Activated CD8-positive, alpha-beta memory T cell treated with anti-CD3 and anti-CD28 coated beads for 1 hour (primary cell): ENCODE results near the gene TAF11L12.
"Not testable (repeated sequence)": the region's sequence is repeated elsewhere in the genome, so short reads cannot be mapped to it uniquely, and the experiment has no call there.

Source experiments
- DNase-seq, 2 donors: peaks; one replicate each; pipeline ENCODE4 v3.0.0-alpha.2; 2020; ENCODE audit warnings: low read depth in 1 of 2; ENCODE audit errors: extremely low read depth in 1 of 2

The TAF11L12 gene

DNA sequence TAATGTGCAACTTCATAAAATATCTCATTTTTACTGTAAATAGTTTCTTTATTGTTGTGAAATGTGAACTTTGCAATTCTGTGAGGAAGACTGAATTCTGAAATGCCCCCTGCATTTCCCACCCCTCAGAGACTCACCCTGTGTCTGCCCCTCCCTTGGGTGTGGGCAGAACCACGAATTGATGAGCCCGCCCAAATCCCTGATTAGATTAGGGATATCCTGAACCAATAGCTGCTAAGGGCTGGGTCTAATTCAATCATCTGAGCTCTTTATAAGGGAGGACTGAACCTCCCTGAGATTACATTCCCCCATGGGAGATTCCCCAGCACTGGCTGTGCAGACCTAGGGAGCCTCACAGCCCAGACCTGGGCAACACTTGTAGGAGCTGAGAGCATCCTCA, at the start of gene TAF11L12:
Gene TAF11L12 (plus strand): TSS at position 301 of the 400 bp plus-strand sequence.
- DNase-seq = not testable (repeated sequence)

DNA sequence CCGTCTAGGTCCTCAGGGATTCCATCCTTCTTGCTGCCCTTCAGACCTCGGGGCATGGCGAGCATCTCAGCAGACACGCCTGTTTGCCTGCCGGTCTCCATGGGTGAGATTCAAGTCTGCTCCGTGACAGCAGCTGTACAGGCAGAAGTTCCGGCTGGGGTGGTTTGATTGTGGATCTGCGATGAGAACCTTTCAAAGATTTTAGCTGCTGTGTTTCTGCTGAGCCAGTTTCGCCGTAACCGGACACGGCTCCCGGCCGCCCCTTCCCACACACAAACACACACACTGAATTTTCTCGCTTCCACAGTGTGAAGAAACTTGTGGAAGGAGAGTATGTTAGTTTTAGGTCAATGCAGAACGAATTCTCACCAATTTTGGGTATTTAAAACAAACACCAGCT, 24.5 kb upstream of the TAF11L12 start, which contains the start of gene TAF11L7:
Gene TAF11L7 (minus strand): TSS at position 101 of the 400 bp plus-strand sequence.
- DNase-seq = not testable (repeated sequence)

DNA sequence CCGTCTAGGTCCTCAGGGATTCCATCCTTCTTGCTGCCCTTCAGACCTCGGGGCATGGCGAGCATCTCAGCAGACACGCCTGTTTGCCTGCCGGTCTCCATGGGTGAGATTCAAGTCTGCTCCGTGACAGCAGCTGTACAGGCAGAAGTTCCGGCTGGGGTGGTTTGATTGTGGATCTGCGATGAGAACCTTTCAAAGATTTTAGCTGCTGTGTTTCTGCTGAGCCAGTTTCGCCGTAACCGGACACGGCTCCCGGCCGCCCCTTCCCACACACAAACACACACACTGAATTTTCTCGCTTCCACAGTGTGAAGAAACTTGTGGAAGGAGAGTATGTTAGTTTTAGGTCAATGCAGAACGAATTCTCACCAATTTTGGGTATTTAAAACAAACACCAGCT, 19.3 kb upstream of the TAF11L12 start, which contains the start of gene TAF11L8:
Gene TAF11L8 (minus strand): TSS at position 101 of the 400 bp plus-strand sequence.
- DNase-seq = not testable (repeated sequence)

DNA sequence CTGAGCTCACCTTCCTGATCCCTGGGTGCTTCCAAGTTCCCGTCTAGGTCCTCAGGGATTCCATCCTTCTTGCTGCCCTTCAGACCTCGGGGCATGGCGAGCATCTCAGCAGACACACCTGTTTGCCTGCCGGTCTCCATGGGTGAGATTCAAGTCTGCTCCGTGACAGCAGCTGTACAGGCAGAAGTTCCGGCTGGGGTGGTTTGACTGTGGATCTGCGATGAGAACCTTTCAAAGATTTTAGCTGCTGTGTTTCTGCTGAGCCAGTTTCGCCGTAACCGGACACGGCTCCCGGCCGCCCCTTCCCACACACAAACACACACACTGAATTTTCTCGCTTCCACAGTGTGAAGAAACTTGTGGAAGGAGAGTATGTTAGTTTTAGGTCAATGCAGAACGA, 15.9 kb upstream of the TAF11L12 start, which contains the start of gene TAF11L9:
Gene TAF11L9 (minus strand): TSS at position 140 of the 400 bp plus-strand sequence.
- DNase-seq = not testable (repeated sequence)

DNA sequence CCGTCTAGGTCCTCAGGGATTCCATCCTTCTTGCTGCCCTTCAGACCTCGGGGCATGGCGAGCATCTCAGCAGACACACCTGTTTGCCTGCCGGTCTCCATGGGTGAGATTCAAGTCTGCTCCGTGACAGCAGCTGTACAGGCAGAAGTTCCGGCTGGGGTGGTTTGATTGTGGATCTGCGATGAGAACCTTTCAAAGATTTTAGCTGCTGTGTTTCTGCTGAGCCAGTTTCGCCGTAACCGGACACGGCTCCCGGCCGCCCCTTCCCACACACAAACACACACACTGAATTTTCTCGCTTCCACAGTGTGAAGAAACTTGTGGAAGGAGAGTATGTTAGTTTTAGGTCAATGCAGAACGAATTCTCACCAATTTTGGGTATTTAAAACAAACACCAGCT, 12.5 kb upstream of the TAF11L12 start, which contains the start of gene TAF11L10:
Gene TAF11L10 (minus strand): TSS at position 101 of the 400 bp plus-strand sequence.
- DNase-seq = not testable (repeated sequence)

DNA sequence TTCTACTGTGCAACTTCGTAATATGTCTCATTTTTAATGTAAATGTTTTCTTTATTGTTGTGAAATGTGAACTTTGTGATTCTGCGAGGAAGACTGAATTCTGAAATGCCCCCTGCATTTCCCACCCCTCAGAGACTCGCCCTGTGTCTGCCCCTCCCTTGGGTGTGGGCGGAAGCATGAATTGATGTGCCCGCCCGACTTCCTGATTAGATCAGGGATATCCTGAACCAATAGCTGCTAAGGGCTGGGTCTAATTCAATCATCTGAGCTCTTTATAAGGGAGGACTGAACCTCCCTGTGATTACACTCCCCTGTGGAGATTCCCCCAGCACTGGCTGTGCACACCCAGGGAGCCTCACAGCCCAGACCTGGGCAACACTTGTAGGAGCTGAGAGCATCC, 6.3 kb upstream of the TAF11L12 start, which contains the start of gene TAF11L11:
Gene TAF11L11 (plus strand): TSS at position 304 of the 400 bp plus-strand sequence.
- not testable (repeated sequence) for DNase-seq

DNA sequence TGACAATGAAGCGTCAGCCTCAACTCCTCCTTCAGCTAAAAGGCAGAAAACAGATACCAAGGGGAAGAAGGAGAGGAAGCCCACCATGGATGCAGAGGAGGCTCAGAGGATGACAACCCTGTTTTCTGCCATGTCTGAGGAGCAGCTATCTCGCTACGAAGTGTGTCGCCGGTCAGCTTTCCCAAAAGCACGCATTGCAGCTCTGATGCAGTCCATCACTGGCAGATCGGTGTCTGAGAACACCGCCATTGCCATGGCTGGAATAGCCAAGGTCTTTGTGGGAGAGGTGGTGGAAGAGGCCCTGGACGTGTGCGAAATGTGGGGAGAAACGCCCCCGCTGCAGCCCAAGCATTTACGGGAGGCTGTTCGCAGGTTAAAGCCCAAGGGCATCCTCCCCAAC, 5.2 kb upstream of the TAF11L12 start:
- DNase-seq = no peak

DNA sequence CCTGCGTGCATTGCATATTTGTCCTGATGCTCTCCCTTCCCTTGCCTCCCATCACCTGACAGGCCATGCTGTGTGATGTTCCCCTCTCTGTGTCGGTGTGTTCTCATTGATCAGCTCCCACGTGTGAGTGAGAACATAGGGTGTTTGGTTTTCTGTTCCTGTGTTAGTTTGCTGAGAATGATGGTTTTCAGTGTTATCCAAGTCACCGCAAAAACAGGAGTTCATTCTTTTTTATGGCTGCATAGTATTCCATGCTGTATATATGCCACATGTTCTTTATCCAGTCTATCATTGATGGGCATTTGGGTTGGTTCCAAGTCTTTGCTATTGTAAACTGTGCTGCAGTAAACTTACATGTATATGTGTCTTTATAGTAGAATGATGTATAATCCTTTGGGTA, 2.7 kb upstream of the TAF11L12 start:
- DNase-seq = not testable (repeated sequence)

DNA sequence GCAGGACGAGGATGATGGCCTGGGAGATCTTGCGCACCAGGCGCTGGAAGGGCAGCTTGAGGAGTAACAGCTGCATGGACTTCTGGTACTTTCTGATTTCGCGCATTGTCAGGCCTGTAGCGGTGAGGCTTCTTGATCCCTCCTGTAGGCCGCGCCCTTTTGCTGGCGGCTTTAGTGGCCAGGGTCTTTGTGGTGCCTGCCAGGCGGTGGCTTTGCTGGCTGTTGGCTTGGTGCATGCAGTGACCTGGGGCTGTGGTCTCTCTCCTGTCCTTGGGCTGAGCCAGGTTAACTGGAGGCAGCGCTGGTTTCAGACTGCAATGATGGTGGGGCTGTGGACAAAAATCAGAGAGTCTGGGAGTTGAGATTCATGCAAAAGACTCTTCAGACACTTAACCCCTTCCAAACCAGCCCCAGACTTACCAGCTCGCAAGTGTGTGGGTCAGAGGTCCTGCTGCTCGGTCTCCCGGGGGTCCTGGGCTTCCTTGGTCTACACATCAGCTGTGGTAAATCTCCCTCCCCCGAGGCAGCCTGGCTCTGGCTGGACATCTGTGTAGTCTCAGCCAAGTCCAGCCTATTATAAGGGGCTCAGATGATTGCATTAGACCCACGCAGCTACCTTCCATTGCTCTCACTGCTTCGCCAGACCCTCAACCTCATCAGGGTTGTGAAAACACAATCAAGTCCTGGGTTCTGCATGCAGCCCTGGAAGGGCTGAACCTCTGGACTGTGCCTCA, 4.8 kb downstream of the TAF11L12 start:
- DNase-seq = no peak

DNA sequence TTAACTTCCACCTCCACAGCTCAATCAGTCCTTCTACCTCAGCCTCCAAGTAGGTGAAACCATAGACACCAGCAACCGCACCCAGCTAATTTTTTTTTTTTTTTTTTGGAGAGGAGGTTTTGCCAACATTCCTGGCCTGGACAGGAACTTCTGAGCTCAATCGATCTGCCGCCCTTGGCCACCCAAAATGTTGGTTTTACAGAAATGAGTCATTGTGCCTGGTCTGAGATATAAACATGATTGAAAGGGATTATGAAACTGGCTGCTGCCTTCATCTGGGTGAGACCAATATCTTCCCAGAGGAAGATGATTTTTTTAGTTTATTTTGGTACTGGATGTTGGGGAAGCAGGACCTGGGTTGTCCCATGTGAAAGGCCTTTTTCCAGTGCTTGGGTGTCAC, 9.2 kb downstream of the TAF11L12 start:
- DNase-seq = no peak

DNA sequence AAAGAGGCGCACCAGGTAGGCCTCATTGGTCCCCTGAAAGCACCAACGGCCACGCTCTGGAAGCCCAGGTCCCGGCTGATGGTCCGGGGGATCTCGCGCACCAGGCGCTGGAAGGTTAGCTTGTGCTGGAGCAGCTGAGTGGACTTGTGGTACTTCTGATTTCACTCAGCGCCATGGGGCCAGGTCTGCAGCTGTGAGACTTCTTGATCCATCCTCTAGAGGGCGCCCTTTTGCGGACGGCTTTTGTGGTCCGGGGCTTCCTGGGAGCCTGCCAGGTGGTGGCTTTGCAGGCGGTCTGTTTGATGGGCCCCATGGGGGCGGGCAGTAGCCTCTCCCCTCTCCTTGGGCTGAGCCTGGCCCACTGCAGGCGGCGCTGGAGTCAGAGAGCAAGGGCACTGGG, 10.4 kb downstream of the TAF11L12 start:
- DNase-seq = no peak

DNA sequence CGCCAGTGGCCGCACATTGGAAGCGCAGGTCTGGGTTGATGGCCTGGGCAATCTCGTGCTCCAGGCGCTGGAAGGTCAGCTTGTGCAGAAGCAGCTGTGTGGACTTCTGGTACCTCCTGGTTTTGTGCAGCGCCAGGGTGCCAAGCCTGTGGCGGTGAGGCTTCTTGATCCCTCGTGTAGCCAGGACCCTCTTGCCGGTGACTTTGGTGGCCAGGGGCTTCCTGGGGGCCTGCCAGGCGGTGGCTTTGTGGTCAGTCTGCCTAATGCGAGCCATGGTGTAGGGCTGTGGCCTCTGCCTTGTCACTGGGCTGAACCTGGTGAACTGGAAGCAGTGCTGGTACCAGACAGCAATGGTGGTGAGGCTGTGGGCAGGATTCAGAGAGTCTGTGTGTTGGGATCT, 15.5 kb downstream of the TAF11L12 start:
- no peak for DNase-seq

DNA sequence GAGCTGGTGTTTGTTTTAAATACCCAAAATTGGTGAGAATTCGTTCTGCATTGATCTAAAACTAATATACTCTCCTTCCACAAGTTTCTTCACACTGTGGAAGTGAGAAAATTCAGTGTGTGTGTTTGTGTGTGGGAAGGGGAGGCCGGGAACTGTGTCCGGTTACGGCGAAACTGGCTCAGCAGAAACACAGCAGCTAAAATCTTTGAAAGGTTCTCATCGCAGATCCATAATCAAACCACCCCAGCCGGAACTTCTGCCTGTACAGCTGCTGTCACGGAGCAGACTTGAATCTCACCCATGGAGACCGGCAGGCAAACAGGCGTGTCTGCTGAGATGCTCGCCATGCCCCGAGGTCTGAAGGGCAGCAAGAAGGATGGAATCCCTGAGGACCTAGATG, 21.6 kb downstream of the TAF11L12 start, which contains the start of gene TAF11L13:
Gene TAF11L13 (plus strand): TSS at position 301 of the 400 bp plus-strand sequence.
- DNase-seq = not testable (repeated sequence)

DNA sequence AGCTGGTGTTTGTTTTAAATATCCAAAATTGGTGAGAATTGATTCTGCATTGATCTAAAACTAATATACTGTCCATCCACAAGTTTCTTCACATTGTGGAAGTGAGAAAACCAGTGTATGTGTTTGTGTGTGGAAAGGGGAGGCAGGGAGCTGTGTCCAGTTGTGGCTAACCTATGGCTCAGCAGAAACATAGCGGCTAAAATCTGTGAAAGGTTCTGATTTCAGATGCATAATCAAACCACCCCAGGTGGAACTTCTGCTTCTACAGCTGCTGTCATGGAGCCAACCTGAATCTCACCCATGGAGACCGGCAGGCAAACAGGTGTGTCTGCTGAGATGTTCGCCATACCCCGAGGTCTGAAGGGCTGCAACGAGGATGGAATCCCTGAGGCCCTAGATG, 24.0 kb downstream of the TAF11L12 start, which contains the start of gene TAF11L14:
Gene TAF11L14 (plus strand): TSS at position 301 of the 400 bp plus-strand sequence.
- no peak for DNase-seq

DNA sequence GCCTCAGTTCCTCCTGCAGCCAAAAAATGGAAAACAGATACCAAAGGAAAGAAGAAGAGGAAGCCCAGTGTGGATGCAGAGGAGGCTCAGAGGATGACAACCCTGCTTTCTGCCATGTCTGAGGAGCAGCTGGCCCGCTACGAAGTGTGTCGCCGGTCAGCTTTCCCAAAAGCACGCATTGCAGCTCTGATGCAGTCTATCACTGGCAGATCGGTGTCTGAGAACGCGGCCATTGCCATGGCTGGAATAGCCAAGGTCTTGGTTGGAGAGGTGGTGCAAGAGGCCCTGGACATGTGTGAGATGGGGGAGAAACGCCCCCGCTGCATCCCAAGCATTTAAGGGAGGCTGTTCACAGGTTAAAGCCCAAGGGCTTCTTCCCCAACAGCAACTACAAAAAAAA, 39.0 kb downstream of the TAF11L12 start:
- not testable (repeated sequence) for DNase-seq

DNA sequence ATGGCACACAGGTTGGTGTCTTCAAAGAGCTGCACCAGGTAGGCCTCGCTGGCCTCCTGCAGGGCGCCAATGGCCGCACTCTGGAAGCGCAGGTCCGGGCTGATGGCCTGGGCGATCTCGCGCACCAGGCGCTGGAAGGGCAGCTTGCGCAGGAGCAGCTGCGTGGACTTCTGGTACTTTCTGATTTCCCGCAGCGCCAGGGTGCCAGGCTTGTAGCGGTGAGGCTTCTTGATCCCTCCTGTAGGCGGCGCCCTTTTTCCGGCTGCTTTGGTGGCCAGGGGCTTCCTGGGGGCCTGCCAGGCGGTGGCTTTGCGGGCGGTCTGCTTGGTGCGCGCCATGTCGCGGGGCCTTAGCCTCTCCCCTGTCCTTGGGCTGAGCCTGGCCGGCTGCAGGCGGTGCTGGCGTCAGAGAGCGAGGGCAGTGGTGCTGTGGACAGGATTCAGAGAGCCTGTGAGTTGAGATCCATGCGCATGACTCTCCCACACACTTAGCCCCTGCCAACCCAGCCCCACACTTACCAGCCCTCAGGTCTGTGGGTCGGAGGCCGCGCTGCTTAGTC, 45.1 kb downstream of the TAF11L12 start:
- not testable (repeated sequence) for DNase-seq

DNA sequence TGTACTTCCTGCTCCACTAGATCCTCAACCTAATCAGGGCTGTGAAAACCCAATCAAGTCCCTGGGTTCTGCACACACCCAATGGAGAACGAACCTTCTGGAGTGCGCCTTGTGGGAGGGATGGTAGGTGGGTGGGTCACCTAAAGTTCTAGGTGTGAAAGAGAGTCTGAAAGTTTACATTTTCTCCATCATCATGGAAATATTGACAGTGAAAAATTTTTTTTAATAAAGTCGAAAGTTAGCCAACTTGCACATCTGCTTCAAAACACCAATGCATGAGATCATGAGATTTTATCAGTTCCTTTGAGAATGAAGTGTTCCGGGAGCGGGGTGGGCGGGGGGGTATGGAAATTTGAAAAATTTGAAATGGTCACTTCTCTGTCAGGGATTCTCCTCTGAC, 45.7 kb downstream of the TAF11L12 start:
- no peak for DNase-seq
